ENCODE data around the gene TNFSF13B. TPM values are rescaled to one million over a fixed set of nuclear protein-coding genes. Genes with fewer than 3 reads are reported as not detected.

TNFSF13B gene
- total and polyA plus RNA-seq, 10 of the 15 experiments (the other 5 are each of a cell fraction or from before 2014, with no cell fraction given), result 11.0 to 64.2 (median 17.0) TPM

- TF ChIP-seq, protein P1, sequence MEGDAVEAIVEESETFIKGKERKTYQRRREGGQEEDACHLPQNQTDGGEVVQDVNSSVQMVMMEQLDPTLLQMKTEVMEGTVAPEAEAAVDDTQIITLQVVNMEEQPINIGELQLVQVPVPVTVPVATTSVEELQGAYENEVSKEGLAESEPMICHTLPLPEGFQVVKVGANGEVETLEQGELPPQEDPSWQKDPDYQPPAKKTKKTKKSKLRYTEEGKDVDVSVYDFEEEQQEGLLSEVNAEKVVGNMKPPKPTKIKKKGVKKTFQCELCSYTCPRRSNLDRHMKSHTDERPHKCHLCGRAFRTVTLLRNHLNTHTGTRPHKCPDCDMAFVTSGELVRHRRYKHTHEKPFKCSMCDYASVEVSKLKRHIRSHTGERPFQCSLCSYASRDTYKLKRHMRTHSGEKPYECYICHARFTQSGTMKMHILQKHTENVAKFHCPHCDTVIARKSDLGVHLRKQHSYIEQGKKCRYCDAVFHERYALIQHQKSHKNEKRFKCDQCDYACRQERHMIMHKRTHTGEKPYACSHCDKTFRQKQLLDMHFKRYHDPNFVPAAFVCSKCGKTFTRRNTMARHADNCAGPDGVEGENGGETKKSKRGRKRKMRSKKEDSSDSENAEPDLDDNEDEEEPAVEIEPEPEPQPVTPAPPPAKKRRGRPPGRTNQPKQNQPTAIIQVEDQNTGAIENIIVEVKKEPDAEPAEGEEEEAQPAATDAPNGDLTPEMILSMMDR (IDR thresholded peaks at IDR 0.05 in 2 of 3, conservative IDR thresholded peaks at IDR 0.05 in 1 of 3; ENCODE audit: control insufficient read depth in 2 of 3, extremely low read depth in 1 of 3, insufficient read depth in 1 of 3, low read depth in 3 of 3, low read length in 3 of 3), result peak; percentile 31 to 58 (median 51); a peak in 4 of 6 replicates
- TF ChIP-seq ZSCAN29 (IDR thresholded peaks at IDR 0.05), result no peak
- no peak for TF ChIP-seq SKIL (IDR thresholded peaks at IDR 0.05; ENCODE audit: low read depth, poor library complexity, severe bottlenecking)
- TF ChIP-seq NRF1 (conservative IDR thresholded peaks at IDR 0.05; ENCODE audit: low read depth, low read length), result no peak
- peak; percentile 85 for TF ChIP-seq RUNX3 (IDR thresholded peaks at IDR 0.05; ENCODE audit: low read length)
- no peak for TF ChIP-seq RCOR1 (conservative IDR thresholded peaks at IDR 0.05; ENCODE audit: low read depth, low read length)
- no peak for TF ChIP-seq RAD51 (IDR thresholded peaks at IDR 0.05)
- TF ChIP-seq SUZ12 (IDR thresholded peaks at IDR 0.05; ENCODE audit: unreplicated experiment), result no peak
- no peak for TF ChIP-seq GATAD2B (conservative IDR thresholded peaks at IDR 0.05; ENCODE audit: low read depth)
- TF ChIP-seq LARP7 (IDR thresholded peaks at IDR 0.05), result no peak; the same call in 1 of the 2 replicates
- TF ChIP-seq, protein P2, sequence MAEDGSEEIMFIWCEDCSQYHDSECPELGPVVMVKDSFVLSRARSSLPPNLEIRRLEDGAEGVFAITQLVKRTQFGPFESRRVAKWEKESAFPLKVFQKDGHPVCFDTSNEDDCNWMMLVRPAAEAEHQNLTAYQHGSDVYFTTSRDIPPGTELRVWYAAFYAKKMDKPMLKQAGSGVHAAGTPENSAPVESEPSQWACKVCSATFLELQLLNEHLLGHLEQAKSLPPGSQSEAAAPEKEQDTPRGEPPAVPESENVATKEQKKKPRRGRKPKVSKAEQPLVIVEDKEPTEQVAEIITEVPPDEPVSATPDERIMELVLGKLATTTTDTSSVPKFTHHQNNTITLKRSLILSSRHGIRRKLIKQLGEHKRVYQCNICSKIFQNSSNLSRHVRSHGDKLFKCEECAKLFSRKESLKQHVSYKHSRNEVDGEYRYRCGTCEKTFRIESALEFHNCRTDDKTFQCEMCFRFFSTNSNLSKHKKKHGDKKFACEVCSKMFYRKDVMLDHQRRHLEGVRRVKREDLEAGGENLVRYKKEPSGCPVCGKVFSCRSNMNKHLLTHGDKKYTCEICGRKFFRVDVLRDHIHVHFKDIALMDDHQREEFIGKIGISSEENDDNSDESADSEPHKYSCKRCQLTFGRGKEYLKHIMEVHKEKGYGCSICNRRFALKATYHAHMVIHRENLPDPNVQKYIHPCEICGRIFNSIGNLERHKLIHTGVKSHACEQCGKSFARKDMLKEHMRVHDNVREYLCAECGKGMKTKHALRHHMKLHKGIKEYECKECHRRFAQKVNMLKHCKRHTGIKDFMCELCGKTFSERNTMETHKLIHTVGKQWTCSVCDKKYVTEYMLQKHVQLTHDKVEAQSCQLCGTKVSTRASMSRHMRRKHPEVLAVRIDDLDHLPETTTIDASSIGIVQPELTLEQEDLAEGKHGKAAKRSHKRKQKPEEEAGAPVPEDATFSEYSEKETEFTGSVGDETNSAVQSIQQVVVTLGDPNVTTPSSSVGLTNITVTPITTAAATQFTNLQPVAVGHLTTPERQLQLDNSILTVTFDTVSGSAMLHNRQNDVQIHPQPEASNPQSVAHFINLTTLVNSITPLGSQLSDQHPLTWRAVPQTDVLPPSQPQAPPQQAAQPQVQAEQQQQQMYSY (CRISPR knock-in tag; IDR thresholded peaks at IDR 0.05), result no peak
- no peak for TF ChIP-seq JUND (IDR thresholded peaks at IDR 0.05; ENCODE audit: low read depth, low read length)
- no peak for TF ChIP-seq KLF5 (IDR thresholded peaks at IDR 0.05; ENCODE audit: partially characterized antibody)
- peak; percentile 47; the same call in 1 of the 2 replicates for TF ChIP-seq IRF4 (IDR thresholded peaks at IDR 0.05; ENCODE audit: low read depth, low read length)
- TF ChIP-seq SMAD1 (IDR thresholded peaks at IDR 0.05; ENCODE audit: low read depth, partially characterized antibody), result no peak
- TF ChIP-seq EED (IDR thresholded peaks at IDR 0.05; ENCODE audit: low read depth), result peak; percentile 94
- TF ChIP-seq WRNIP1 (IDR thresholded peaks at IDR 0.05; ENCODE audit: borderline replicate concordance, low read depth, low read length), result no peak
- TF ChIP-seq POLR2AphosphoS5 (IDR thresholded peaks at IDR 0.05; ENCODE audit: low read length), result peak; percentile 50
- no peak for TF ChIP-seq CHD4 (IDR thresholded peaks at IDR 0.05)
- TF ChIP-seq HDGF (IDR thresholded peaks at IDR 0.05), result no peak
- TF ChIP-seq USF2 (IDR thresholded peaks at IDR 0.05; ENCODE audit: borderline replicate concordance, low read depth, low read length), result no peak
- TF ChIP-seq POLR2A (IDR thresholded peaks at IDR 0.05; ENCODE audit: low read depth, low read length), result peak; percentile 66
- TF ChIP-seq SPI1 (IDR thresholded peaks at IDR 0.05; ENCODE audit: borderline replicate concordance, insufficient read depth, low read depth, low read length), result peak; percentile 84
- peak; percentile 29; the same call in 1 of the 2 replicates for TF ChIP-seq CREM (IDR thresholded peaks at IDR 0.05; ENCODE audit: low read depth)
Measured at GRCh38 chr13:108269601-108270328, at the start of gene TNFSF13B (continued).

All from GM12878 (cell line).